Neural cell (in vitro differentiated cells): ENCODE measurements around the gene CARMIL1. TPM values are rescaled to one million over a fixed set of nuclear protein-coding genes. Genes with fewer than 3 reads are reported as not detected.

Experiments
- H2AFZ ChIP-seq: fragments of 200-600, 300-800 bp; sonication (generic), shearing (Covaris generic); 2 replicates; pipeline ENCODE4 v1.6.0; 2014; ENCODE audit warnings: low read depth, mild to moderate bottlenecking, antibody characterized with exemption, low read length, moderate library complexity
- H3F3A ChIP-seq: fragments of 200-600 bp; shearing (Covaris generic); 2 replicates; pipeline ENCODE4 v1.6.1; 2016; ENCODE audit warnings: mild to moderate bottlenecking, moderate library complexity, mixed read lengths, antibody characterized with exemption, low read length; ENCODE audit not compliant: insufficient read depth, poor library complexity, severe bottlenecking
- H3K27ac ChIP-seq: fragments of 200-600, 300-800 bp; sonication (generic), shearing (Covaris generic); 2 replicates; pipeline ENCODE4 v1.5.1; 2014; ENCODE audit warnings: mild to moderate bottlenecking, low read length, moderate library complexity
- H3K27me3 ChIP-seq: fragments of 300-800, 200-600 bp; sonication (generic), shearing (Covaris generic); 2 replicates; pipeline ENCODE4 v1.6.0; 2014; ENCODE audit warnings: mild to moderate bottlenecking, low read depth, low read length, moderate library complexity; ENCODE audit not compliant: insufficient read depth
- H3K36me3 ChIP-seq: fragments of 300-800, 200-600 bp; sonication (generic), shearing (Covaris generic); 2 replicates; pipeline ENCODE4 v1.5.1; 2014; ENCODE audit warnings: mild to moderate bottlenecking, antibody characterized with exemption, low read length, moderate library complexity; ENCODE audit not compliant: insufficient read depth
- H3K4me2 ChIP-seq: fragments of 300-800, 200-600 bp; sonication (generic), shearing (Covaris generic); 2 replicates; pipeline ENCODE4 v1.6.0; 2014; ENCODE audit warnings: mild to moderate bottlenecking, low read length
- H3K4me3 ChIP-seq: fragments of 300-800, 200-600 bp; sonication (generic), shearing (Covaris generic); 2 replicates; pipeline ENCODE4 v1.5.1; 2014; ENCODE audit warnings: mild to moderate bottlenecking, low read length, moderate library complexity
- H3K79me2 ChIP-seq: fragments of 200-600 bp; shearing (Covaris generic); replicated peaks from 2 replicates; pipeline ENCODE4 v1.6.0; 2014; ENCODE audit warnings: mild to moderate bottlenecking, low read length, moderate library complexity; ENCODE audit not compliant: insufficient read depth
- H3K9ac ChIP-seq: fragments of 300-800, 200-600 bp; sonication (generic), shearing (Covaris generic); 2 replicates; pipeline ENCODE4 v1.6.1; 2016; ENCODE audit warnings: mild to moderate bottlenecking, low read length, mixed read lengths
- H3K9me2 ChIP-seq: fragments of 200-600 bp; shearing (Covaris generic); 2 replicates; pipeline ENCODE4 v1.6.1; 2016; ENCODE audit warnings: mild to moderate bottlenecking, low read length, mixed read lengths; ENCODE audit not compliant: insufficient read depth
- H3K9me3 ChIP-seq: fragments of 200-600, 300-800 bp; sonication (generic), shearing (Covaris generic); 2 replicates; pipeline ENCODE4 v1.6.1; 2016; ENCODE audit warnings: mild to moderate bottlenecking, mixed run types, low read length, moderate library complexity, mixed read lengths
- H4K20me1 ChIP-seq: fragments of 200-600 bp; shearing (Covaris generic); 2 replicates; pipeline ENCODE4 v1.6.1; 2016; ENCODE audit warnings: mild to moderate bottlenecking, mixed run types; ENCODE audit not compliant: insufficient read depth
- CTCF ChIP-seq: fragments of 450-650 bp; IDR thresholded peaks from 2 replicates; pipeline ENCODE4 v1.5.1; 2014; ENCODE audit warnings: antibody characterized with exemption, mild to moderate bottlenecking, moderate library complexity; ENCODE audit not compliant: poor library complexity, severe bottlenecking
- EP300 ChIP-seq: fragments of 450-650 bp; conservative IDR thresholded peaks from 2 replicates; pipeline ENCODE4 v1.6.1; 2014; ENCODE audit warnings: antibody characterized with exemption, mild to moderate bottlenecking, moderate library complexity; ENCODE audit not compliant: poor library complexity, severe bottlenecking
- EZH2 ChIP-seq: fragments of 200-600, 300-800 bp; shearing (Covaris generic), sonication (generic); IDR thresholded peaks from 2 replicates; pipeline ENCODE4 v1.6.1; 2014; ENCODE audit warnings: antibody characterized with exemption, low read length, borderline replicate concordance, mild to moderate bottlenecking; ENCODE audit not compliant: insufficient read depth, poor library complexity, severe bottlenecking
- MXI1 ChIP-seq: fragments of 450-650 bp; conservative IDR thresholded peaks from 2 replicates; pipeline ENCODE4 v1.6.1; 2014; ENCODE audit warnings: antibody characterized with exemption, mild to moderate bottlenecking; ENCODE audit not compliant: poor library complexity, severe bottlenecking
- POLR2AphosphoS5 ChIP-seq: IDR thresholded peaks from 2 replicates; pipeline ENCODE4 v1.6.1; 2012
- RAD21 ChIP-seq: fragments of 450-650 bp; conservative IDR thresholded peaks from 2 replicates; pipeline ENCODE4 v1.6.1; 2014; ENCODE audit warnings: antibody characterized with exemption, mild to moderate bottlenecking, moderate library complexity
- REST ChIP-seq: IDR thresholded peaks from 2 replicates; pipeline ENCODE4 v1.6.1; 2012; ENCODE audit warnings: borderline replicate concordance
- SMC3 ChIP-seq: fragments of 450-650 bp; conservative IDR thresholded peaks from 2 replicates; pipeline ENCODE4 v1.6.1; 2014; ENCODE audit warnings: antibody characterized with exemption, mild to moderate bottlenecking, moderate library complexity; ENCODE audit not compliant: poor library complexity
- TAF1 ChIP-seq: IDR thresholded peaks from 2 replicates; pipeline ENCODE4 v1.6.1; 2012; ENCODE audit warnings: low read depth
- polyA plus RNA-seq: library from polyadenylated mRNA; depleted of rRNA; stranded (reverse); fragments of >200 nt; gene quantifications from 2 replicates; pipeline ENCODE4 v1.2.3, GENCODE V29; 2014

CARMIL1 gene
- polyA plus RNA-seq, 1 donor from 2014 or later: 5.3 TPM

GRCh38 chr6:25417046-25417605 lies 138.0 kb downstream of the CARMIL1 start:
- Histone ChIP-seq H4K20me1 (no peaks in the 10 kb centered on the region), H3K9ac (no peak overlapping the region), H3K4me2 (no peak overlapping the region), H3F3A (no peaks in the 10 kb centered on the region), H3K4me3 (no peak overlapping the region), H3K9me2 (no peaks in the 10 kb centered on the region), H3K36me3 (no peaks in the 10 kb centered on the region), H2AFZ (no peak overlapping the region), H3K27ac (no peak overlapping the region), H3K27me3 (no peaks in the 10 kb centered on the region), H3K9me3 (no peaks in the 10 kb centered on the region), H3K79me2 (no peaks in the 10 kb centered on the region)
- no peak for TF ChIP-seq RAD21
- TF ChIP-seq EZH2: no peak
- TF ChIP-seq POLR2AphosphoS5: no peak
- no peak for TF ChIP-seq REST
- no peak for TF ChIP-seq TAF1
- TF ChIP-seq MXI1: no peak
- TF ChIP-seq EP300: no peak
- no peak for TF ChIP-seq SMC3
- TF ChIP-seq CTCF: no peak

- H3K4me2 ChIP-seq: no peak overlapping the region
- H3K36me3 ChIP-seq: no peaks in the 10 kb centered on the region
- no peaks in the 10 kb centered on the region for H4K20me1 ChIP-seq
- H3F3A ChIP-seq: no peaks in the 10 kb centered on the region
- no peak overlapping the region for H3K9ac ChIP-seq
- no peaks in the 10 kb centered on the region for H3K27me3 ChIP-seq
- no peaks in the 10 kb centered on the region for H3K9me2 ChIP-seq
- no peak overlapping the region for H3K27ac ChIP-seq
- no peak for TF ChIP-seq TAF1
- no peak for TF ChIP-seq POLR2AphosphoS5
- no peak for TF ChIP-seq CTCF
- no peak for TF ChIP-seq RAD21
- no peak for TF ChIP-seq MXI1
- no peak for TF ChIP-seq SMC3
- no peak for TF ChIP-seq EP300
- TF ChIP-seq REST: no peak
- no peak for TF ChIP-seq EZH2
- H3K9me3 ChIP-seq: no peaks in the 10 kb centered on the region
- H3K79me2 ChIP-seq: no peaks in the 10 kb centered on the region
- H2AFZ ChIP-seq: no peak overlapping the region
- H3K4me3 ChIP-seq: no peak overlapping the region
These were observed 139.4 kb downstream of the CARMIL1 start for GRCh38 chr6:25418454-25419052.
